Suprapubic skin (tissue), 4 donors: ENCODE results near the gene STAC3. TPM values are rescaled to one million over a fixed set of nuclear protein-coding genes. Genes with fewer than 3 reads are reported as not detected.

ENCODE experiments used
- DNase-seq, 2 donors: peaks; one replicate each; pipeline ENCODE4 v3.0.0-alpha.2; 2019; ENCODE audit warnings: low spot score in 2 of 2
- H3K27ac ChIP-seq: fragments of 200-600 bp; sonication (generic); one replicate; pipeline ENCODE4 v1.5.1; 2019
- H3K27me3 ChIP-seq: fragments of 200-600 bp; sonication (generic); one replicate; pipeline ENCODE4 v1.5.1; 2019
- H3K36me3 ChIP-seq: fragments of 200-600 bp; sonication (generic); one replicate; pipeline ENCODE4 v1.5.1; 2019
- H3K4me1 ChIP-seq: fragments of 200-600 bp; sonication (generic); one replicate; pipeline ENCODE4 v1.5.1; 2019
- H3K4me3 ChIP-seq: fragments of 200-600 bp; sonication (generic); one replicate; pipeline ENCODE4 v1.5.1; 2019; ENCODE audit warnings: mild to moderate bottlenecking
- H3K9me3 ChIP-seq: fragments of 200-600 bp; sonication (generic); one replicate; pipeline ENCODE4 v1.5.1; 2019
- CTCF ChIP-seq, 2 donors: fragments of 200-600 bp in 1 of 2; fragments of 450-650 bp in 1 of 2; sonication (generic) in 1 of 2; IDR thresholded peaks; one replicate each; pipeline ENCODE4 v1.5.1; 2016 to 2019; ENCODE audit warnings: antibody characterized with exemption in 2 of 2, mild to moderate bottlenecking in 1 of 2, moderate library complexity in 1 of 2
- EP300 ChIP-seq: sonication (generic); formaldehyde crosslinking; IDR thresholded peaks from one replicate; pipeline ENCODE4 v1.6.1; 2017; ENCODE audit warnings: antibody characterized with exemption
- POLR2A ChIP-seq, 2 donors: fragments of 450-650 bp; IDR thresholded peaks; one replicate each; pipeline ENCODE4 v1.6.1; 2017; ENCODE audit warnings: antibody characterized with exemption in 2 of 2, mild to moderate bottlenecking in 2 of 2, moderate library complexity in 2 of 2
- POLR2AphosphoS5 ChIP-seq, 3 donors: sonication (generic); formaldehyde crosslinking; IDR thresholded peaks; one replicate each; pipeline ENCODE4 v1.6.1; 2017; ENCODE audit warnings: antibody characterized with exemption in 3 of 3
- WGBS: methylation state at CpG from one replicate; pipeline ENCODE4 v1.1.5; 2018; 5-methylcytosine and 5-hydroxymethylcytosine counted together
- total RNA-seq, 4 donors: library from RNA; depleted of rRNA; stranded (reverse); fragments of >200 nt; gene quantifications; one replicate each; pipeline ENCODE4 v1.1.0, GENCODE V29; 2016

Gene STAC3
- total RNA-seq, 4 donors from 2014 or later = 1.7 to 3.0 (median 2.1) TPM

DNA sequence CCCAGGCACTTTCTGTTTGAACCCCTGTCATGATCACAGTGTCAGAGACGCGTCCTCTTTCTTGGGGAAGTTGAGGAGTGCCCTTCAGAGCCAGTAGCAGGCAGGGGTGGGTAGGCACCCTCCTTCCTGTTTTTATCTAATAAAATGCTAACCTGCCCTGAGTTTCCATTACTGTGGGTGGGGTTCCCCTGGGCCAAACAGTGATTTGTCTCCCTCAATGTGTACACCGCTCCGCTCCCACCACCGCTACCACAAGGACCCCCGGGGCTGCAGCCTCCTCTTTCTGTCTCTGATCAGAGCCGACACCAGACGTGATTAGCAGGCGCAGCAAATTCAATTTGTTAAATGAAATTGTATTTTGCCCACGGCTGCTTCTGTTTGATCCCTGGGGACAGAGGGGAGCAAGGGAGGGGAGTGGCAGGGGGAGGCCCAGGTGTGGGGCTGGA is 16.4 kb downstream of the STAC3 start:
- no peak overlapping the region for H3K4me3 ChIP-seq
- WGBS = 50% methylated on average over 10 of the region's 10 CpGs
- H3K4me1 ChIP-seq = peaks cover 74% of the 10 kb centered on the region
- no peaks in the 10 kb centered on the region for H3K9me3 ChIP-seq
- peaks cover 21% of the 10 kb centered on the region for H3K27me3 ChIP-seq
- H3K36me3 ChIP-seq = peaks cover 36% of the 10 kb centered on the region
- TF ChIP-seq POLR2A (IDR thresholded peaks at IDR 0.05) (no peak), POLR2AphosphoS5 (IDR thresholded peaks at IDR 0.05) (no peak), CTCF (IDR thresholded peaks at IDR 0.05) (no peak), EP300 (no peak)
- peak overlapping the region; percentile 33 for H3K27ac ChIP-seq
- DNase-seq = no peak

- Histone ChIP-seq H3K27me3 (peaks cover 18% of the 10 kb centered on the region), H3K36me3 (peaks cover 36% of the 10 kb centered on the region), H3K27ac (no peak overlapping the region), H3K4me1 (peaks cover 74% of the 10 kb centered on the region), H3K9me3 (no peaks in the 10 kb centered on the region), H3K4me3 (no peak overlapping the region)
- TF ChIP-seq CTCF (IDR thresholded peaks at IDR 0.05) (no peak), EP300 (no peak), POLR2A (IDR thresholded peaks at IDR 0.05) (no peak), POLR2AphosphoS5 (IDR thresholded peaks at IDR 0.05) (no peak)
- WGBS = 56% methylated on average over 2 of the region's 3 CpGs
- DNase-seq = no peak
Observed at GRCh38 chr12:57234233-57234570, 16.8 kb downstream of the STAC3 start.

DNA sequence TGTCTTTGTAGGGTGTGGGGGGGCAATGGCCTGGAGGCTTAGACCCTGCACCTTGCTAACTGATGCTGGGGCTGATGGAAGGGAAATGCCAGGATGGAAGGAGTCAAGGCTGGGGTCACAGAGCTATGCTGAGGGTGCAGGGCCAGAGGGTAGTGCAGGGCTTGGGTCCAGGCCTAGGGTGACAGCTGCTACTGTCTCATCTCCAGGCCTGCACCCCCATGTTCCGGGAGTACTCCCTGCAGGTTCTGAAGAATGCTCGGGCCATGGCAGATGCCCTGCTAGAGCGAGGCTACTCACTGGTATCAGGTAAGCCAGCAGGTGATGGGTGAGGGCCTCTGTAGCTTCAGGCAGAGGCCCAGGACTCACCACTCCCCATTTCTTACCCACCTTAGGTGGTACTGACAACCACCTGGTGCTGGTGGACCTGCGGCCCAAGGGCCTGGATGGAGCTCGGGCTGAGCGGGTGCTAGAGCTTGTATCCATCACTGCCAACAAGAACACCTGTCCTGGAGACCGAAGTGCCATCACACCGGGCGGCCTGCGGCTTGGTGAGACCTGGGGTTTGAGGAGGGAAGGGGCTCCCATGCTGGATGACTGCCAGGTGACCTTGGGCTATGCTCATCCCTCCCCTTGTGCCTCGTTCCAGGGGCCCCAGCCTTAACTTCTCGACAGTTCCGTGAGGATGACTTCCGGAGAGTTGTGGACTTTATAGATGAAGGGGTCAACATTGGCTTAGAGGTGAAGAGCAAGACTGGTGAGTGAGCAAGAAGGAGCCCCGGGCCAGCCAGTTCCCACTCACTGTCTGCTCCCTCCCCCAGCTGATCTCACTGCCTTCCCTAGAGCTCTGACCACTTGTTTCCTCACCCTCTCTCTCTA is 17.4 kb downstream of the STAC3 start:
- H3K27ac ChIP-seq = no peak overlapping the region
- no peak for DNase-seq
- TF ChIP-seq POLR2A (IDR thresholded peaks at IDR 0.05) (no peak), POLR2AphosphoS5 (IDR thresholded peaks at IDR 0.05) (no peak), CTCF (IDR thresholded peaks at IDR 0.05) (no peak), EP300 (no peak)
- H3K9me3 ChIP-seq = no peaks in the 10 kb centered on the region
- peaks cover 18% of the 10 kb centered on the region for H3K27me3 ChIP-seq
- H3K36me3 ChIP-seq = peaks cover 36% of the 10 kb centered on the region
- H3K4me1 ChIP-seq = peaks cover 73% of the 10 kb centered on the region
- H3K4me3 ChIP-seq = no peak overlapping the region
- WGBS = 73% methylated on average over 5 of the region's 15 CpGs

GRCh38 chr12:57232156-57232756 is 18.7 kb downstream of the STAC3 start:
- Histone ChIP-seq H3K36me3 (peaks cover 36% of the 10 kb centered on the region), H3K27me3 (peaks cover 8% of the 10 kb centered on the region), H3K4me1 (peaks cover 59% of the 10 kb centered on the region), H3K9me3 (no peaks in the 10 kb centered on the region), H3K4me3 (no peak overlapping the region), H3K27ac (no peak overlapping the region)
- TF ChIP-seq POLR2AphosphoS5 (IDR thresholded peaks at IDR 0.05) = no peak
- TF ChIP-seq POLR2A (IDR thresholded peaks at IDR 0.05) = no peak
- TF ChIP-seq CTCF (IDR thresholded peaks at IDR 0.05) = no peak
- TF ChIP-seq EP300 = no peak
- WGBS = 78% methylated on average over 16 of the region's 19 CpGs
- DNase-seq = no peak
